Skeletal muscle satellite cell (primary cell): ENCODE measurements around the gene DOP1B.

Experiments used
- H3K27me3 ChIP-seq: 2 replicates; pipeline ENCODE4 v1.7.0; 2013; ENCODE audit warnings: low read length; ENCODE audit not compliant: control insufficient read depth, insufficient read depth
- H3K36me3 ChIP-seq: 2 replicates; pipeline ENCODE4 v1.7.0; 2013; ENCODE audit warnings: mild to moderate bottlenecking, control low read depth, low read length; ENCODE audit not compliant: insufficient read depth
- H3K4me1 ChIP-seq: 2 replicates; pipeline ENCODE4 v1.7.0; 2013; ENCODE audit warnings: low read length; ENCODE audit not compliant: control insufficient read depth, insufficient read depth
- H3K4me2 ChIP-seq: 2 replicates; pipeline ENCODE4 v1.7.0; 2013; ENCODE audit warnings: mild to moderate bottlenecking, low read length
- H3K4me3 ChIP-seq: 2 replicates; pipeline ENCODE4 v1.7.0; 2013; ENCODE audit warnings: low read length
- H3K9ac ChIP-seq: 2 replicates; pipeline ENCODE4 v1.7.0; 2013; ENCODE audit warnings: mild to moderate bottlenecking, low read depth, low read length, moderate library complexity
- H3K9me3 ChIP-seq: replicated peaks from 2 replicates; pipeline ENCODE4 v1.7.0; 2013; ENCODE audit warnings: mild to moderate bottlenecking, control low read depth, low read length

Gene DOP1B

GRCh38 chr21:36178349-36178748 is 21.7 kb downstream of the DOP1B start:
- Histone ChIP-seq H3K4me2 (no peak overlapping the region), H3K4me3 (no peak overlapping the region), H3K9me3 (no peaks in the 10 kb centered on the region), H3K9ac (no peak overlapping the region), H3K4me1 (no peaks in the 10 kb centered on the region), H3K27me3 (no peaks in the 10 kb centered on the region), H3K36me3 (no peaks in the 10 kb centered on the region)

DNA sequence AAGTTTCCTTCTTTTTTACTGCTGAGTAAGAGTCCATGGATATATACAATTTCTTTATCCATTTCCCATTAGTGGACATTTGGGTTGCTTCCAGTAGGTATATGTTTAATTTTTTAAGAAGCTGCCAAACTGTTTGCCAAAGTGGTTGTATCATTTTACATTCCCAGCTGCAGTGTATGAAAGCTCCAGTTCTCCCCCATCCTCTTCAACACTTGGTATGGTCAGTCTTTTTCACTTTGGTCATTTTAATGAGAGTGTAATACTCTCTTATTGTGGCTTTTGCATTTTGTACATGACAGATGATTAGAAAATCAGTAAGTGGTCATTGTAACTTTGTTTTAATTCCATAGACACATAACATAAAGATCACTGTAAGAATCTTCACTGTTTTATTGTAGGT is 22.5 kb downstream of the DOP1B start:
- no peak overlapping the region for H3K4me2 ChIP-seq
- no peaks in the 10 kb centered on the region for H3K27me3 ChIP-seq
- H3K9me3 ChIP-seq, result no peaks in the 10 kb centered on the region
- H3K36me3 ChIP-seq, result no peaks in the 10 kb centered on the region
- no peak overlapping the region for H3K9ac ChIP-seq
- no peaks in the 10 kb centered on the region for H3K4me1 ChIP-seq
- no peak overlapping the region for H3K4me3 ChIP-seq

DNA sequence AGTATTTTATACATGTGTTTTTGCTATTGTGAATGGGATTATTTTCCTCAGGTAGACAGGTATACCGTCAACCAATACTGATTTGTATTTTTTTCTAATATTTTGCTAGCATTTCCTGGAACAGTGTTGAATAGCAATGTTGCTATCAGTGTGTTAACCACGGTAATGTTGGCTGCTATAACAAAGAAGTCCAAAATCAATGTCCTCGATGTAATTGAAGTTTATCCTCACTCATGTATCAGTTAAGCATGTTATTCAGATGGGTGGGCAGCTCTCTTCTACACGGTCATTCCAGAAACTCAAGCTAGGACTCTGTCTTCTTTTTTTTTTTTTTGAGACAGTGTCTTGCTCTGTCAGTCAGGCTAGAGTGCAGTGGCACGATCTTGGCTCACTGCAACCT is 24.3 kb downstream of the DOP1B start:
- Histone ChIP-seq H3K9ac (no peak overlapping the region), H3K4me3 (no peak overlapping the region), H3K9me3 (no peaks in the 10 kb centered on the region), H3K4me2 (no peak overlapping the region), H3K27me3 (no peaks in the 10 kb centered on the region), H3K4me1 (no peaks in the 10 kb centered on the region), H3K36me3 (no peaks in the 10 kb centered on the region)

DNA sequence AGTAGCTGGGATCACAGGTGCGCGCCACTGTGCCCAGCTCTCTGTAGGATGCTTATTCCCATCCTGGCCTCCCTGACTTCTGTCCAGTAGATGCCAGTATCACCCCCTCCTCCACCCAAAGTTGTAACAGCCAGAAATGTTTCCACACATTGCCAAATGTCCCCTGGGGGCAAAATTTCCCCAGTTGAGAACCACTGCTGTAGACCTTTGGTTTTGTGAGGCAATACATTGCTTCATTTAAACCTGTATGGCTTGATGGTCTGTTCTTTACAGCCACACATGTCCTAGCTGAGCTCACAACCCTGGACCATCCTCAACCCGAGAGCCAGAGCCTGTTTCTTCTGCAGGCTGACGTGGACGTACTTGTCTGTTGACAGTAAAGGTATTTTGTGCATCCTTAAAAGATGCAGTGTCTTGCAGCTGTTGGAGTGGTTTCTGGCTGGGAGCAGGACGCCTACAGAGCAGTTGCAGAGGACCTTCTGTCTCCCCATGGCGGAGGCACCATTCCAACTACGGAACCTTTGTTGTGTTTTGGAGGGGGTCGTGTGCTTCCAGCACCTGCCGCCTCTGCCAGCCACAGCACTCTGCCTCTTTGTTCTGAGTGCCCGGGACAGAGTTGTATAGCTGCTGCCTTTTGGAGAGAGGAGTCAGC is 26.6 kb downstream of the DOP1B start:
- no peak overlapping the region for H3K4me2 ChIP-seq
- H3K4me3 ChIP-seq, result no peak overlapping the region
- no peak overlapping the region for H3K9ac ChIP-seq
- no peaks in the 10 kb centered on the region for H3K9me3 ChIP-seq
- no peaks in the 10 kb centered on the region for H3K27me3 ChIP-seq
- H3K4me1 ChIP-seq, result no peaks in the 10 kb centered on the region
- H3K36me3 ChIP-seq, result no peaks in the 10 kb centered on the region

- H3K9me3 ChIP-seq, result no peaks in the 10 kb centered on the region
- H3K4me3 ChIP-seq, result no peak overlapping the region
- H3K27me3 ChIP-seq, result no peaks in the 10 kb centered on the region
- H3K4me2 ChIP-seq, result no peak overlapping the region
- H3K9ac ChIP-seq, result no peak overlapping the region
- H3K4me1 ChIP-seq, result no peaks in the 10 kb centered on the region
- H3K36me3 ChIP-seq, result no peaks in the 10 kb centered on the region
These were observed 27.9 kb downstream of the DOP1B start for GRCh38 chr21:36184545-36184944.

- Histone ChIP-seq H3K4me2 (no peak overlapping the region), H3K4me3 (no peak overlapping the region), H3K4me1 (no peaks in the 10 kb centered on the region), H3K36me3 (no peaks in the 10 kb centered on the region), H3K27me3 (no peaks in the 10 kb centered on the region), H3K9ac (no peak overlapping the region), H3K9me3 (no peaks in the 10 kb centered on the region)
These were observed 28.9 kb downstream of the DOP1B start for GRCh38 chr21:36185523-36185922.

GRCh38 chr21:36186081-36186480 is 29.5 kb downstream of the DOP1B start:
- Histone ChIP-seq H3K27me3 (no peaks in the 10 kb centered on the region), H3K9ac (no peak overlapping the region), H3K36me3 (no peaks in the 10 kb centered on the region)

GRCh38 chr21:36186506-36187399 is 30.1 kb downstream of the DOP1B start:
- Histone ChIP-seq H3K9me3 (no peaks in the 10 kb centered on the region), H3K27me3 (no peaks in the 10 kb centered on the region), H3K9ac (no peak overlapping the region), H3K4me1 (no peaks in the 10 kb centered on the region), H3K4me3 (no peak overlapping the region), H3K4me2 (no peak overlapping the region), H3K36me3 (no peaks in the 10 kb centered on the region)

More at GRCh38 chr21:36186081-36186480, 29.5 kb downstream of the DOP1B start:
- H3K9me3 ChIP-seq, result no peaks in the 10 kb centered on the region
- no peak overlapping the region for H3K4me2 ChIP-seq
- H3K4me1 ChIP-seq, result no peaks in the 10 kb centered on the region
- no peak overlapping the region for H3K4me3 ChIP-seq

- Histone ChIP-seq H3K4me2 (no peak overlapping the region), H3K4me1 (no peaks in the 10 kb centered on the region), H3K9me3 (no peaks in the 10 kb centered on the region), H3K9ac (no peak overlapping the region), H3K27me3 (no peaks in the 10 kb centered on the region), H3K4me3 (no peak overlapping the region), H3K36me3 (no peaks in the 10 kb centered on the region)
These were observed 31.6 kb downstream of the DOP1B start for GRCh38 chr21:36188081-36188681.

DNA sequence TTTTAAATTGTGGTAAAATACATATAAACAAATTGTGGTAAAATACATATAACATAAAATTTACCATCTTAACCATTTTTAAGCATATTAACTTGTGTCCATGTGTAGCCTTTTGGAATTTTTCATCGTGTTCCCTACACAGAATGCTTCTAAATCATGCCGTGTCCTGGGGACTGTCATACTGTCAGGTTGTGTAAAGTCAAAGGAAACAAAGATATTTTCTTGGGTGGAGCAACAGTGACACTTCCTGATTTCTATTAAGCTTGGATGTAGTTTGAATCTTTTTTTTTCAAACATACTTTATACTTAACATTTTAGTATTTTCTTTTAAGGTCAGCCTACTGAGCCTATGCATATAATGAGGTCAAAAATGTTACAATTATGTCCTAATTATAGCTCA is 32.3 kb downstream of the DOP1B start:
- Histone ChIP-seq H3K27me3 (no peaks in the 10 kb centered on the region), H3K36me3 (no peaks in the 10 kb centered on the region), H3K4me2 (no peak overlapping the region), H3K4me3 (no peak overlapping the region), H3K9ac (no peak overlapping the region), H3K4me1 (no peaks in the 10 kb centered on the region), H3K9me3 (no peaks in the 10 kb centered on the region)

GRCh38 chr21:36190736-36191135 is 34.1 kb downstream of the DOP1B start:
- H3K9me3 ChIP-seq, result no peaks in the 10 kb centered on the region
- H3K27me3 ChIP-seq, result no peaks in the 10 kb centered on the region
- no peak overlapping the region for H3K4me3 ChIP-seq
- no peaks in the 10 kb centered on the region for H3K4me1 ChIP-seq
- no peaks in the 10 kb centered on the region for H3K36me3 ChIP-seq
- no peak overlapping the region for H3K4me2 ChIP-seq
- H3K9ac ChIP-seq, result no peak overlapping the region
